ENCODE measurements around the gene CREBBP. TPM values are rescaled to one million over a fixed set of nuclear protein-coding genes. Genes with fewer than 3 reads are reported as not detected.
"Not testable (repeated sequence)": the region's sequence is repeated elsewhere in the genome, so short reads cannot be mapped to it uniquely, and the experiment has no call there.

CREBBP gene
- total and polyA plus RNA-seq, 4 donors, result 16.0 to 155 (median 36.1) TPM

GRCh38 chr16:3906363-3906762 is 25.9 kb upstream of the CREBBP start:
- Histone ChIP-seq H3K36me3 (ENCODE audit: control insufficient read depth in 4 of 4, insufficient read depth in 4 of 4, low read length in 4 of 4) (no peaks in the 10 kb centered on the region), H3K9me3 (ENCODE audit: control insufficient read depth in 4 of 4, insufficient read depth in 3 of 4, low read length in 3 of 4) (no peaks in the 10 kb centered on the region), H3K27me3 (ENCODE audit: control insufficient read depth in 3 of 3, insufficient read depth in 3 of 3, low read length in 2 of 3) (no peaks in the 10 kb centered on the region), H3K27ac (ENCODE audit: low read depth in 1 of 2, low read length in 1 of 2) (no peak overlapping the region), H3K9ac (ENCODE audit: insufficient read depth in 1 of 2, low read length in 2 of 2) (no peak overlapping the region), H3K4me1 (ENCODE audit: control insufficient read depth in 5 of 5, insufficient read depth in 5 of 5, low read length in 5 of 5) (no peaks in the 10 kb centered on the region), H3K4me3 (no peak overlapping the region)
- no peak for ATAC-seq (ENCODE audit: insufficient read depth, low FRiP score)
- 100% methylated on average over 1 of the region's 1 CpG for WGBS, 2 donors
- no peak for DNase-seq
- no peak for TF ChIP-seq CTCF (IDR thresholded peaks at IDR 0.05; ENCODE audit: control extremely low read depth, extremely low read depth)

GRCh38 chr16:3904875-3905274 is 24.4 kb upstream of the CREBBP start:
- DNase-seq, result no peak

DNA sequence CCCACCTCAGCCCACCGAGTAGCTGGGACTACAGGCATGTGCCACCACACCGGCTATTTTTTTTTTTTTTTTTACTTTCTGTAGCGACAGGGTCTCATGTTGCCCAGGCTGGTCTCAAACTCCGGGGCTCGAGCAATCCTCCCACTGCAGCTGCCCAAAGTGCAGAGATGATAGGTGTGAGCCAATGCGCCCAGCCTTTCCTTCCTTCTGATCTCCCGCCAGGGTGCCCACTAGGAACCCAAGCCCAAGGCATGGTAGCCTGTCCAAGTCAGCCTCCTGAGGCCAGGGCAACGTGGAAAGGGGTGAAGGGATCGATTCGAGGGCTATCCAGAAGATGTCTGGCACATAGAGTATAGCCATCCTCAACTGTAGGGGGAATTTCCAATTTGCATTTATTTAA is 9.6 kb upstream of the CREBBP start:
- Histone ChIP-seq H3K36me3 (ENCODE audit: control insufficient read depth in 4 of 4, insufficient read depth in 4 of 4, low read length in 4 of 4) (no peaks in the 10 kb centered on the region), H3K4me3 (no peak overlapping the region), H3K9me3 (ENCODE audit: control insufficient read depth in 4 of 4, insufficient read depth in 3 of 4, low read length in 3 of 4) (peaks cover 0 to 3% (median 1%) of the 10 kb centered on the region in 4 donors), H3K4me1 (ENCODE audit: control insufficient read depth in 5 of 5, insufficient read depth in 5 of 5, low read length in 5 of 5) (peaks cover 0 to 2% (median 0%) of the 10 kb centered on the region in 5 donors), H3K27me3 (ENCODE audit: control insufficient read depth in 3 of 3, insufficient read depth in 3 of 3, low read length in 2 of 3) (no peaks in the 10 kb centered on the region), H3K27ac (ENCODE audit: low read depth in 1 of 2, low read length in 1 of 2) (no peak overlapping the region), H3K9ac (ENCODE audit: insufficient read depth in 1 of 2, low read length in 2 of 2) (no peak overlapping the region)
- no peak for TF ChIP-seq CTCF (IDR thresholded peaks at IDR 0.05; ENCODE audit: control extremely low read depth, extremely low read depth)
- DNase-seq (no peak), ATAC-seq (ENCODE audit: insufficient read depth, low FRiP score) (no peak)
- WGBS, 2 donors, result 90 to 93% methylated on average over 10 of the region's 10 CpGs

More at GRCh38 chr16:3904875-3905274, 24.4 kb upstream of the CREBBP start:
- no peak for TF ChIP-seq CTCF (IDR thresholded peaks at IDR 0.05; ENCODE audit: control extremely low read depth, extremely low read depth)
- WGBS, 2 donors, result 88 to 94% methylated on average over 3 of the region's 3 CpGs
- Histone ChIP-seq H3K4me3 (no peak overlapping the region), H3K9ac (ENCODE audit: insufficient read depth in 1 of 2, low read length in 2 of 2) (no peak overlapping the region), H3K36me3 (ENCODE audit: control insufficient read depth in 4 of 4, insufficient read depth in 4 of 4, low read length in 4 of 4) (no peaks in the 10 kb centered on the region), H3K4me1 (ENCODE audit: control insufficient read depth in 5 of 5, insufficient read depth in 5 of 5, low read length in 5 of 5) (no peaks in the 10 kb centered on the region), H3K27ac (ENCODE audit: low read depth in 1 of 2, low read length in 1 of 2) (no peak overlapping the region), H3K27me3 (ENCODE audit: control insufficient read depth in 3 of 3, insufficient read depth in 3 of 3, low read length in 2 of 3) (no peaks in the 10 kb centered on the region), H3K9me3 (ENCODE audit: control insufficient read depth in 4 of 4, insufficient read depth in 3 of 4, low read length in 3 of 4) (no peaks in the 10 kb centered on the region)
- ATAC-seq (ENCODE audit: insufficient read depth, low FRiP score), result no peak

- no peak overlapping the region for H3K4me3 ChIP-seq
- H3K9me3 ChIP-seq (ENCODE audit: control insufficient read depth in 4 of 4, insufficient read depth in 3 of 4, low read length in 3 of 4), result no peaks in the 10 kb centered on the region
- ATAC-seq (ENCODE audit: insufficient read depth, low FRiP score) (no peak), DNase-seq (no peak)
- no peaks in the 10 kb centered on the region for H3K36me3 ChIP-seq (ENCODE audit: control insufficient read depth in 4 of 4, insufficient read depth in 4 of 4, low read length in 4 of 4)
- H3K27me3 ChIP-seq (ENCODE audit: control insufficient read depth in 3 of 3, insufficient read depth in 3 of 3, low read length in 2 of 3), result no peaks in the 10 kb centered on the region
- 81 to 86% methylated on average over 4 of the region's 4 CpGs for WGBS, 2 donors
- no peak overlapping the region for H3K27ac ChIP-seq (ENCODE audit: low read depth in 1 of 2, low read length in 1 of 2)
- no peak overlapping the region for H3K9ac ChIP-seq (ENCODE audit: insufficient read depth in 1 of 2, low read length in 2 of 2)
- H3K4me1 ChIP-seq (ENCODE audit: control insufficient read depth in 5 of 5, insufficient read depth in 5 of 5, low read length in 5 of 5), result peaks cover 0 to 2% (median 0%) of the 10 kb centered on the region in 5 donors
- no peak for TF ChIP-seq CTCF (IDR thresholded peaks at IDR 0.05; ENCODE audit: control extremely low read depth, extremely low read depth)
Observed at GRCh38 chr16:3889059-3889458, 8.5 kb upstream of the CREBBP start.

GRCh38 chr16:3885999-3886398 is 5.5 kb upstream of the CREBBP start:
- 71 to 77% methylated on average over 5 of the region's 5 CpGs for WGBS, 2 donors
- H3K9ac ChIP-seq (ENCODE audit: insufficient read depth in 1 of 2, low read length in 2 of 2); DNase-seq; H3K4me3 ChIP-seq; H3K4me1 ChIP-seq (ENCODE audit: control insufficient read depth in 5 of 5, insufficient read depth in 5 of 5, low read length in 5 of 5); H3K9me3 ChIP-seq (ENCODE audit: control insufficient read depth in 4 of 4, insufficient read depth in 3 of 4, low read length in 3 of 4); ATAC-seq (ENCODE audit: insufficient read depth, low FRiP score); H3K36me3 ChIP-seq (ENCODE audit: control insufficient read depth in 4 of 4, insufficient read depth in 4 of 4, low read length in 4 of 4); H3K27ac ChIP-seq (ENCODE audit: low read depth in 1 of 2, low read length in 1 of 2); H3K27me3 ChIP-seq (ENCODE audit: control insufficient read depth in 3 of 3, insufficient read depth in 3 of 3, low read length in 2 of 3): not testable (repeated sequence)

Measured in lung (tissue), 12 donors.